B cell (primary cell): Measurements from ENCODE around the gene MMP14. TPM values are rescaled to one million over a fixed set of nuclear protein-coding genes. Genes with fewer than 3 reads are reported as not detected.
"Not testable (repeated sequence)": the region's sequence is repeated elsewhere in the genome, so short reads cannot be mapped to it uniquely, and the experiment has no call there.

Experiments
- ATAC-seq: fragments of 200-7000 bp; cut with Tn5 transposase; one replicate; pipeline ENCODE4 v1.10.0; 2021; ENCODE audit warnings: low read depth, mild to moderate bottlenecking, moderate number of reproducible peaks, moderate library complexity
- CTCF ChIA-PET: fragments of 350-600 bp; sonication (Branson Sonifier 250); formaldehyde crosslinking; loops from one replicate; lab custom pipeline; 2021; ENCODE audit warnings: antibody characterized with exemption, inconsistent platforms; lab: Charles Lee
- POLR2A ChIA-PET: fragments of 350-600 bp; sonication (Branson Sonifier 250); formaldehyde crosslinking; loops from one replicate; lab custom pipeline; 2021; ENCODE audit warnings: antibody characterized with exemption; lab: Charles Lee
- DNase-seq: peaks from one replicate; pipeline ENCODE4 v3.0.0; 2013
- H2AFZ ChIP-seq: 2 replicates; pipeline ENCODE4 v1.6.1; 2012; ENCODE audit warnings: mild to moderate bottlenecking, low read depth, low read length; ENCODE audit not compliant: insufficient read depth, poor library complexity, severe bottlenecking
- H3K27ac ChIP-seq, 2 donors: 1 replicate in 1 of 2; 2 replicates in 1 of 2; pipeline ENCODE4 v1.5.1; 2012 to 2013; ENCODE audit warnings: low read length in 2 of 2, mild to moderate bottlenecking in 2 of 2, moderate library complexity in 1 of 2
- H3K27me3 ChIP-seq, 4 experiments: fragments of 200-600 bp in 1 of 4; sonication (generic) in 1 of 4; replicated peaks in 1 of 4; 1 replicate in 2 of 4; 2 replicates in 2 of 4; pipeline versions ENCODE4 v1.6.1 to v1.7.0; 2013 to 2016; ENCODE audit warnings: low read length in 3 of 4, mild to moderate bottlenecking in 2 of 4, mixed read lengths in 1 of 4, moderate library complexity in 1 of 4; ENCODE audit not compliant: insufficient read depth in 4 of 4, control insufficient read depth in 3 of 4; ENCODE audit errors: control extremely low read depth in 1 of 4
- H3K36me3 ChIP-seq, 2 experiments: replicated peaks in 1 of 2; 1 replicate in 1 of 2; 2 replicates in 1 of 2; pipeline versions ENCODE4 v1.6.1 to v1.7.1; 2013; ENCODE audit warnings: low read length in 1 of 2; ENCODE audit not compliant: insufficient read depth in 2 of 2, control insufficient read depth in 1 of 2; ENCODE audit errors: control extremely low read depth in 1 of 2, extremely low read depth in 1 of 2
- H3K4me1 ChIP-seq, 2 donors: fragments of 200-600 bp in 1 of 2; sonication (generic) in 1 of 2; 1 replicate in 1 of 2; 2 replicates in 1 of 2; pipeline versions ENCODE4 v1.5.1 to v1.6.1; 2013 to 2017; ENCODE audit warnings: low read length in 2 of 2; ENCODE audit not compliant: control insufficient read depth in 2 of 2, insufficient read depth in 2 of 2
- H3K4me2 ChIP-seq: replicated peaks from 2 replicates; pipeline ENCODE3; 2012; ENCODE audit warnings: mild to moderate bottlenecking, low read depth, low read length; ENCODE audit not compliant: poor library complexity, severe bottlenecking
- H3K4me3 ChIP-seq, 5 experiments: fragments of 200-600 bp in 1 of 5; sonication (generic) in 1 of 5; 1 replicate in 3 of 5; 2 replicates in 2 of 5; pipeline versions ENCODE4 v1.5.1 to v1.7.0; 2011 to 2016; ENCODE audit warnings: low read length in 4 of 5, mild to moderate bottlenecking in 4 of 5, low read depth in 2 of 5, control low read depth in 1 of 5, moderate library complexity in 1 of 5; ENCODE audit not compliant: insufficient read depth in 1 of 5; ENCODE audit errors: control extremely low read depth in 1 of 5, extremely low read depth in 1 of 5
- H3K79me2 ChIP-seq: fragments of 200-600 bp; sonication (generic); one replicate; pipeline ENCODE4 v1.6.0; 2016; ENCODE audit warnings: low read length; ENCODE audit not compliant: control insufficient read depth, insufficient read depth
- H3K9ac ChIP-seq: fragments of 200-600 bp; sonication (generic); 2 replicates; pipeline ENCODE4 v1.6.1; 2017; ENCODE audit warnings: mild to moderate bottlenecking, low read length, moderate library complexity
- H3K9me3 ChIP-seq, 3 donors: one replicate each; pipeline versions ENCODE4 v1.6.1 to v1.7.1; 2013; ENCODE audit warnings: low read length in 2 of 3; ENCODE audit not compliant: control insufficient read depth in 2 of 3, insufficient read depth in 1 of 3; ENCODE audit errors: control extremely low read depth in 1 of 3
- H4K20me1 ChIP-seq: 2 replicates; pipeline ENCODE4 v1.6.0; 2012; ENCODE audit warnings: mild to moderate bottlenecking, low read length; ENCODE audit not compliant: insufficient read depth, control insufficient read depth, poor library complexity, severe bottlenecking
- H3K27ac Mint-ChIP-seq: one replicate; pipeline ENCODE4 v1.8.0; 2021; ENCODE audit warnings: mixed read lengths
- H3K27me3 Mint-ChIP-seq: one replicate; pipeline ENCODE4 v1.8.0; 2021; ENCODE audit warnings: mixed read lengths
- H3K4me1 Mint-ChIP-seq: one replicate; pipeline ENCODE4 v1.8.0; 2021; ENCODE audit warnings: mixed read lengths
- H3K4me3 Mint-ChIP-seq: one replicate; pipeline ENCODE4 v1.8.0; 2021; ENCODE audit warnings: mixed read lengths
- H3K9me3 Mint-ChIP-seq: one replicate; pipeline ENCODE4 v1.8.0; 2022; ENCODE audit warnings: mixed read lengths; ENCODE audit not compliant: insufficient read depth
- EZH2 ChIP-seq: IDR thresholded peaks from 2 replicates; pipeline ENCODE4 v1.6.1; 2012; ENCODE audit warnings: borderline replicate concordance, low read depth, mild to moderate bottlenecking, moderate library complexity, low read length; ENCODE audit not compliant: insufficient read depth, poor library complexity, severe bottlenecking
- WGBS: methylation state at CpG from one replicate; pipeline ENCODE4 v1.1.5; 2013; ENCODE audit warnings: missing lambda C conversion rate; ENCODE audit not compliant: insufficient coverage; 5-methylcytosine and 5-hydroxymethylcytosine counted together
- intact Hi-C: fragments of 100-400 bp; cut with micrococcal nuclease; formaldehyde crosslinking; loops from one replicate; pipeline ENCODE4 v1.10.0; 2022
- polyA plus RNA-seq: library from polyadenylated mRNA; depleted of rRNA; stranded (reverse); fragments of >200 nt; gene quantifications from 2 replicates; pipeline ENCODE4 v1.2.3, GENCODE V29; 2012
- total RNA-seq, 2 donors: library from RNA; stranded (reverse); fragments of 120-200 nt in 1 of 2; gene quantifications; 1 replicate in 1 of 2; 2 replicates in 1 of 2; pipeline versions ENCODE4 v1.2.3 to v1.2.4, GENCODE V29; 2013 to 2022
- TF ChIP-seq, protein P1 (sequence below): fragments of 200-600 bp; IDR thresholded peaks from one replicate; pipeline ENCODE4 v1.8.0; 2022; ENCODE audit warnings: antibody characterized with exemption, mild to moderate bottlenecking

Gene MMP14
- total and polyA plus RNA-seq, 2 donors (not counting 1 experiment from before 2014, with no cell fraction given) = 1.0 to 3.5 TPM

DNA sequence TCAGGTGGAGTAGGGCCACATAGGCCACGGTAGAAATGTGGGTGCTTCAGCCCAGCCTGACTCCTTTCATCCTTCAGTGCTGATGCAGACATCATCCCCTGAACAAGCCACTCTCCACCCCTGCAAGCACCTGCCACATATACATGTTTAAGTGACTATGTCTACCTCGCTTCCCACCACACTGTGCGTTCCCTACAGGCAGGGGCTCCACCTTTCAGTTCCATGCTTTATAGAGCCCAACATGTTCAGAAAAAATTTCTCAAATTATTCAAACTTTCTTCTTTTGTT, 32.8 kb upstream of the MMP14 start:
- Histone ChIP-seq H4K20me1 (no peaks in the 10 kb centered on the region), H3K27me3 (no peaks in the 10 kb centered on the region), H3K79me2 (peaks cover 19% of the 10 kb centered on the region), H3K9me3 (peaks cover 0 to 4% (median 0%) of the 10 kb centered on the region in 3 donors), H3K27ac (peak overlapping the region; percentile 7 to 71), H3K36me3 (peaks cover 0 to 1% of the 10 kb centered on the region in 2 experiments), H3K4me1 (peaks cover 25 to 45% of the 10 kb centered on the region in 2 donors), H3K4me3 (no peak overlapping the region), H3K4me2 (peak overlapping the region; percentile 51), H3K9ac (no peak overlapping the region), H2AFZ (peak overlapping the region; percentile 29)
- Mint-ChIP-seq H3K27ac (peak overlapping the region; percentile 94), H3K4me1 (peaks cover 79% of the 10 kb centered on the region), H3K27me3 (no peaks in the 10 kb centered on the region), H3K4me3 (peak overlapping the region; percentile 82), H3K9me3 (no peaks in the 10 kb centered on the region)
- intact Hi-C loops = loop anchor here (1.0 kb wide), 3 partner anchors 8 to 13 kb away; no protein-coding TSS in a partner anchor
- TF ChIP-seq, protein P1, sequence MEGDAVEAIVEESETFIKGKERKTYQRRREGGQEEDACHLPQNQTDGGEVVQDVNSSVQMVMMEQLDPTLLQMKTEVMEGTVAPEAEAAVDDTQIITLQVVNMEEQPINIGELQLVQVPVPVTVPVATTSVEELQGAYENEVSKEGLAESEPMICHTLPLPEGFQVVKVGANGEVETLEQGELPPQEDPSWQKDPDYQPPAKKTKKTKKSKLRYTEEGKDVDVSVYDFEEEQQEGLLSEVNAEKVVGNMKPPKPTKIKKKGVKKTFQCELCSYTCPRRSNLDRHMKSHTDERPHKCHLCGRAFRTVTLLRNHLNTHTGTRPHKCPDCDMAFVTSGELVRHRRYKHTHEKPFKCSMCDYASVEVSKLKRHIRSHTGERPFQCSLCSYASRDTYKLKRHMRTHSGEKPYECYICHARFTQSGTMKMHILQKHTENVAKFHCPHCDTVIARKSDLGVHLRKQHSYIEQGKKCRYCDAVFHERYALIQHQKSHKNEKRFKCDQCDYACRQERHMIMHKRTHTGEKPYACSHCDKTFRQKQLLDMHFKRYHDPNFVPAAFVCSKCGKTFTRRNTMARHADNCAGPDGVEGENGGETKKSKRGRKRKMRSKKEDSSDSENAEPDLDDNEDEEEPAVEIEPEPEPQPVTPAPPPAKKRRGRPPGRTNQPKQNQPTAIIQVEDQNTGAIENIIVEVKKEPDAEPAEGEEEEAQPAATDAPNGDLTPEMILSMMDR = no peak
- TF ChIP-seq EZH2 = no peak
- WGBS = 83% methylated on average over 2 of the region's 3 CpGs
- POLR2A ChIA-PET = interaction anchor here (0.7 to 2.8 kb wide), 9 partner anchors 8 to 50 kb away, joined by 3 to 9 read pairs (median 5); partner anchors contain the start of gene SLC7A7
- DNase-seq (no peak), ATAC-seq (peak; percentile 54)
- CTCF ChIA-PET = interaction anchor here (0.7 to 14.9 kb wide), 7 partner anchors 9 to 248 kb away, joined by 3 to 129 read pairs (median 5); no protein-coding TSS in a partner anchor

DNA sequence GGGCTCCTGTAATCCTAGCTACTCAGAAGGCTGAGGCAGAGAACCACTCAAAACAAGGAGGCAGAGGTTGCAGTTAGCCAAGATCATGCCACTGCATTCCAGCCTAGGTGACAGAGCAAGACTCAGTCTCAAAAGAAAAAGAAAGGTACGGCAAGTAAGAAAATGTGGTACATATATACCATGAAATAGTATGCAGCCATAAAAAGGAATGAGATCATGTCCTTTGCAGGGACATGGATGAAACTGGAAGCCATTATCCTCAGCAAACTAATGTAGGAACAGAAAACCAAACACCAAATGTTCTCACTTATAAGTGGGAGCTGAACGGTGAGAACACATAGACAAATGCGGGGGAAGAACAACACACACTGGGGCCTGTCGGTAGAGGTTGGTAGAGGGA, 31.1 kb upstream of the MMP14 start:
- ChIA-PET CTCF (interaction anchor here (1.1 to 14.9 kb wide), 6 partner anchors 8 to 235 kb away, joined by 3 to 129 read pairs (median 6); no protein-coding TSS in a partner anchor), POLR2A (interaction anchor here (0.6 to 2.8 kb wide), 4 partner anchors 11 to 29 kb away, joined by 3 to 9 read pairs (median 5); no protein-coding TSS in a partner anchor)
- Histone ChIP-seq H3K79me2 (peaks cover 19% of the 10 kb centered on the region), H3K27ac (peak overlapping the region in 1 of 2 donors; percentile 48), H3K4me1 (peaks cover 25 to 46% of the 10 kb centered on the region in 2 donors)
- intact Hi-C loops = loop anchor here (2.0 kb wide), 1 partner anchor 14 kb away; no protein-coding TSS in a partner anchor
- not testable (repeated sequence) for H3K4me3 Mint-ChIP-seq, H3K27me3 Mint-ChIP-seq, H3K9me3 Mint-ChIP-seq, H3K4me3 ChIP-seq, ATAC-seq, H4K20me1 ChIP-seq, H3K9me3 ChIP-seq, H3K27me3 ChIP-seq, H3K4me2 ChIP-seq, H2AFZ ChIP-seq, H3K36me3 ChIP-seq, DNase-seq, H3K9ac ChIP-seq
- WGBS = 100% methylated on average over 2 of the region's 4 CpGs
- H3K4me1 Mint-ChIP-seq = peaks cover 73% of the 10 kb centered on the region
- peak overlapping the region; percentile 94 for H3K27ac Mint-ChIP-seq
